ENCODE data around the gene LRP1B. TPM values are rescaled to one million over a fixed set of nuclear protein-coding genes. Genes with fewer than 3 reads are reported as not detected.

Gene LRP1B
- total RNA-seq, 2 donors from 2014 or later, result 0.52 to 3.0 TPM

DNA sequence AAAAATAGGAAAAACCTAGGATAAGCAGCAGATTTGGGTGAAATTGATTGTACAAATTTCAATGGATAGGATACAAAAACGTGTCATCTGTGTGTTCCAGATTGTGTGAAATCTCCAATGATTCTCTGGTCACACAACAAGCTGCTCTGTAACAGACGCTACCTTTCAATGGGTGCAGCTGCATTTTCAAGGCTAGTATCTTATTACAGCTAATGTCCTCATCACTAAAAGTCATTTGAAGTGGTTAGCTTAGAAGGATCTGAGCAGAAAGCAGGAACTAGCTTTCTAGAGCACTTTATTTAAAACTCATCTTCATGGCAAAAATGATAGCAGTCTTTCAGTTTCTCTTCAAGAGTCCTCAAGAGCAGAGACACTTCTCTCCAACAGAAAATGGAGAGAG lies 364.6 kb downstream of the LRP1B start:
- no peaks in the 10 kb centered on the region for H3K36me3 ChIP-seq (replicated peaks in 1 of 2; ENCODE audit: insufficient read depth in 1 of 2, low read depth in 2 of 2)
- 44 to 51% methylated on average over 2 of the region's 2 CpGs for WGBS, 2 donors
- intact Hi-C loops (cut with DNase I), result no loop called here

DNA sequence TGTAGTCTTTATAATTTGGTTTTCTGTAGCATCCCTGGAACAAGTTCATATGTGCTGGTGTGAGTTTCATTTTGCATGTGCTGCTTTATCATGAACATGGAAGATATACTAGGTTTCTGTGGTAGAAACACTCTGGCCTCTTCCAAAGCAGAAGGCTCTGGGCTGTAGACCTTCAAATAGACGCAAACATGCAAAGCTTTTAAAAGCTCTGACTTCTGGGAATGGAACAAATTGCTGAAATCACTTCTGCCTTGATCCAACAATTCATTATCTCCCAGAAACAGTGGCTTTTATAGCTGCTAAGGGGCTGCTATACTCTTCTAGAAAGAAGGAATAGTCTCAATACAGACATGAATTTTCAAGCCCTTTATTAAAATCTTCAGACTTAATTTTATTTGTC lies 382.2 kb downstream of the LRP1B start:
- Histone ChIP-seq H3K4me3 (no peak overlapping the region), H3K4me1 (no peaks in the 10 kb centered on the region), H3K36me3 (replicated peaks in 1 of 2; ENCODE audit: insufficient read depth in 1 of 2, low read depth in 2 of 2) (no peaks in the 10 kb centered on the region), H3K27ac (no peak overlapping the region), H3K27me3 (no peaks in the 10 kb centered on the region), H3K9me3 (no peaks in the 10 kb centered on the region)
- intact Hi-C loops (cut with DNase I), result no loop called here
- TF ChIP-seq, protein P1, sequence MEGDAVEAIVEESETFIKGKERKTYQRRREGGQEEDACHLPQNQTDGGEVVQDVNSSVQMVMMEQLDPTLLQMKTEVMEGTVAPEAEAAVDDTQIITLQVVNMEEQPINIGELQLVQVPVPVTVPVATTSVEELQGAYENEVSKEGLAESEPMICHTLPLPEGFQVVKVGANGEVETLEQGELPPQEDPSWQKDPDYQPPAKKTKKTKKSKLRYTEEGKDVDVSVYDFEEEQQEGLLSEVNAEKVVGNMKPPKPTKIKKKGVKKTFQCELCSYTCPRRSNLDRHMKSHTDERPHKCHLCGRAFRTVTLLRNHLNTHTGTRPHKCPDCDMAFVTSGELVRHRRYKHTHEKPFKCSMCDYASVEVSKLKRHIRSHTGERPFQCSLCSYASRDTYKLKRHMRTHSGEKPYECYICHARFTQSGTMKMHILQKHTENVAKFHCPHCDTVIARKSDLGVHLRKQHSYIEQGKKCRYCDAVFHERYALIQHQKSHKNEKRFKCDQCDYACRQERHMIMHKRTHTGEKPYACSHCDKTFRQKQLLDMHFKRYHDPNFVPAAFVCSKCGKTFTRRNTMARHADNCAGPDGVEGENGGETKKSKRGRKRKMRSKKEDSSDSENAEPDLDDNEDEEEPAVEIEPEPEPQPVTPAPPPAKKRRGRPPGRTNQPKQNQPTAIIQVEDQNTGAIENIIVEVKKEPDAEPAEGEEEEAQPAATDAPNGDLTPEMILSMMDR (IDR thresholded peaks at IDR 0.05), result no peak
- TF ChIP-seq POLR2A (IDR thresholded peaks at IDR 0.05), result no peak
- DNase-seq, result no peak
- 85 to 88% methylated on average over 1 of the region's 1 CpG for WGBS, 2 donors
- no peak for ATAC-seq

More for the DNA sequence above, 364.6 kb downstream of the LRP1B start:
- Histone ChIP-seq H3K4me1 (no peaks in the 10 kb centered on the region), H3K27ac (no peak overlapping the region), H3K27me3 (no peaks in the 10 kb centered on the region), H3K4me3 (no peak overlapping the region), H3K9me3 (no peaks in the 10 kb centered on the region)
- ATAC-seq, result no peak
- TF ChIP-seq, protein P1 (IDR thresholded peaks at IDR 0.05), result no peak
- no peak for TF ChIP-seq POLR2A (IDR thresholded peaks at IDR 0.05)
- DNase-seq, result no peak

DNA sequence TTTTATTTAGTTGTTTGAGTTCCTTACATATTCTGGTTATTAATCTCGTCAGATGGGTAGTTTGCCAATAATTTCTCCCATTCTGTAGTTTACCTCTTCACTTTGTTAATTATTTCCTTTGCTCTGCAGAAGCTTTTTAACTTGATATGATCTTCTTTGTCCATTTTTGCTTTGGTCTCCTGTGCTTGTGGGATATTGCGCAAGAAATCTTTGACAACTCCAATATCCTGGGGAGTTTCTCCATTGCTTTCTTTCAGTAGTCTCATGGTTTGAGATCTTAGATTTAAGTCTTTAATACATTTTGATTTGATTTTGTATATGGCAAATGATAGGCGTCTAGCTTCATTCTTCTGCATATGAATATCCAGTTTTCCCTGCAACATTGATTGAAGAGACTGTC lies 389.2 kb downstream of the LRP1B start:
- H3K27me3 ChIP-seq, result no peaks in the 10 kb centered on the region
- no peak for TF ChIP-seq POLR2A (IDR thresholded peaks at IDR 0.05)
- TF ChIP-seq, protein P1 (IDR thresholded peaks at IDR 0.05), result no peak
- H3K4me3 ChIP-seq, result no peak overlapping the region
- intact Hi-C loops (cut with DNase I), result no loop called here
- DNase-seq (no peak), ATAC-seq (no peak)
- 57 to 81% methylated on average over 3 of the region's 3 CpGs for WGBS, 2 donors
- H3K9me3 ChIP-seq, result no peaks in the 10 kb centered on the region
- no peak overlapping the region for H3K27ac ChIP-seq
- H3K4me1 ChIP-seq, result no peaks in the 10 kb centered on the region
- no peaks in the 10 kb centered on the region for H3K36me3 ChIP-seq (replicated peaks in 1 of 2; ENCODE audit: insufficient read depth in 1 of 2, low read depth in 2 of 2)

DNA sequence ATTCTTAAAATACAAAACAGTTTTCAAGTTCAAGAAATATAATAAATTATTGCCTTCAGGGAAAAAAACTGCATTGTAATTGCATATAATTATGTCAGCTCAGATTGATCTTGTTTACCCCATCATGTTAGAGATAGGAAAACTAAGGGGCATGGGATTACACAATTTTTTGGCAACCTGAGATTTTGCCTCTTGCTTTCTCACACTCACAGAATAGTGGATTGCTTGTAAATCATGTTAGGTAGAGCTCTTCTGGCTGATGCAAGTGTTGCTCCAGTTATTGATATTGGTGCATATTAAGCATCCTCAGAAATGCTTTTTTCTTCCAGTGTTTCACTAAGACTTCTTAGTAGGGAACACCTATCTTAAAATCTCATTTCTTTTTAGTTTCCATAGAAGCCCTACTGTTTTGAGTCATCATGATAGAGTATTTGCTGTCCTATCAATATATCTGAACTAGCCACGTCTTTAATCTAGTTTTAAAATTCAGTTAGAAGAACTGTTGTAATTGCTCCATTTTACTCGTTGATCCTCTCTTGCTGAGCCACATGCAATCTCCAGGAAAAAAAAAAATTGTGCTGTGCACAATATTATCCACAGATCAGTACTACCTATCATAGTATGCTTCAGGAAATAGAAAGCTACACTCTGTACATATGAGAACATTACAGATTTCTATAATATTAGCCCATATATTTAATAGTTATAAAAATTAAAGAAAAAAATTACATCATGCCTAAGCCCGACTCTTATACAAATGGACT lies 393.1 kb downstream of the LRP1B start:
- intact Hi-C loops (cut with DNase I), result no loop called here
- DNase-seq (no peak), ATAC-seq (no peak)
- no peak for TF ChIP-seq POLR2A (IDR thresholded peaks at IDR 0.05)
- TF ChIP-seq, protein P1 (IDR thresholded peaks at IDR 0.05), result no peak
- Histone ChIP-seq H3K27me3 (no peaks in the 10 kb centered on the region), H3K27ac (no peak overlapping the region), H3K4me3 (no peak overlapping the region), H3K9me3 (no peaks in the 10 kb centered on the region), H3K4me1 (no peaks in the 10 kb centered on the region), H3K36me3 (replicated peaks in 1 of 2; ENCODE audit: insufficient read depth in 1 of 2, low read depth in 2 of 2) (no peaks in the 10 kb centered on the region)
- WGBS, 2 donors, result 34 to 45% methylated on average over 3 of the region's 3 CpGs

DNA sequence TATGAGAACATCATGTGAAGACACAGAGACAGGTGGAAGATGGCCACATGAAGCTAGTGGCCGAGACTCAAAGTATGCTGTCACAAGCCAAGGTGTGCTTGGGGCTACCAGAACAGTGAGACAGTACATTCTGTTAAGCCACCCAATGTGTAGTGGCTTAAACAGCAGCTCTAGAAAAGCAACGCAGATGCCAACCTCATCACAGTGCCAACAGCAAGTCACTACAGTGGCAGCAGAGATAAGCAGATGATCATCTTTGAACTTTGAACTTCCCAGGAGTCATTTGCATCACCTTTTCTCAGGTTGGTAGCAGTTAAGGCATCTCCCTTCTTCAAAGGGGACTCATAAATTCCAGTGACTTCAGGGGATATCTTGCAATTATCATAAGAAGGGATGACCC lies 394.4 kb downstream of the LRP1B start:
- 47 to 71% methylated on average over 2 of the region's 2 CpGs for WGBS, 2 donors
- Histone ChIP-seq H3K27ac (no peak overlapping the region), H3K9me3 (no peaks in the 10 kb centered on the region), H3K4me3 (no peak overlapping the region), H3K27me3 (no peaks in the 10 kb centered on the region), H3K36me3 (replicated peaks in 1 of 2; ENCODE audit: insufficient read depth in 1 of 2, low read depth in 2 of 2) (no peaks in the 10 kb centered on the region), H3K4me1 (no peaks in the 10 kb centered on the region)
- no peak for ATAC-seq
- no peak for DNase-seq
- TF ChIP-seq, protein P1 (IDR thresholded peaks at IDR 0.05), result no peak
- no peak for TF ChIP-seq POLR2A (IDR thresholded peaks at IDR 0.05)
- intact Hi-C loops (cut with DNase I), result no loop called here
